IPS-18c (cell line): ENCODE results near the gene PITPNM3.
A peak's percentile ranks its signal among the peaks of the same experiment; 100 is the strongest.

ENCODE experiments used
- H3K4me3 ChIP-seq: 2 replicates; pipeline ENCODE4 v1.7.0; 2013; ENCODE audit warnings: low read depth, mild to moderate bottlenecking, low read length, moderate library complexity; ENCODE audit not compliant: insufficient read depth
- H3K9me3 ChIP-seq: one replicate; pipeline ENCODE4 v1.6.1; 2013; ENCODE audit warnings: mild to moderate bottlenecking, low read length, moderate library complexity; ENCODE audit not compliant: control insufficient read depth, insufficient read depth

PITPNM3 gene

GRCh38 chr17:6558932-6559752 lies 2.8 kb upstream of the PITPNM3 start:
- Histone ChIP-seq H3K9me3 (no peaks in the 10 kb centered on the region), H3K4me3 (no peak overlapping the region)

- no peak overlapping the region for H3K4me3 ChIP-seq
Measured at GRCh38 chr17:6558276-6558675, 1.9 kb upstream of the PITPNM3 start.

GRCh38 chr17:6557040-6557438 lies 684 bp upstream of the PITPNM3 start:
- Histone ChIP-seq H3K9me3 (no peaks in the 10 kb centered on the region), H3K4me3 (peak overlapping the region; percentile 59)

More at GRCh38 chr17:6558276-6558675, 1.9 kb upstream of the PITPNM3 start:
- no peaks in the 10 kb centered on the region for H3K9me3 ChIP-seq

- Histone ChIP-seq H3K4me3 (peak overlapping the region; percentile 65), H3K9me3 (no peaks in the 10 kb centered on the region)
Measured at GRCh38 chr17:6555331-6556120, 829 bp downstream of the PITPNM3 start.

GRCh38 chr17:6554871-6555330 lies 1.5 kb downstream of the PITPNM3 start:
- Histone ChIP-seq H3K4me3 (peak overlapping the region; percentile 65), H3K9me3 (no peaks in the 10 kb centered on the region)

GRCh38 chr17:6554342-6554741 lies 2.0 kb downstream of the PITPNM3 start:
- no peaks in the 10 kb centered on the region for H3K9me3 ChIP-seq
- H3K4me3 ChIP-seq, result no peak overlapping the region

- Histone ChIP-seq H3K9me3 (no peaks in the 10 kb centered on the region), H3K4me3 (no peak overlapping the region)
Measured at GRCh38 chr17:6551869-6552531, 4.4 kb downstream of the PITPNM3 start.

- no peaks in the 10 kb centered on the region for H3K9me3 ChIP-seq
Measured at GRCh38 chr17:6551356-6551755, 5.0 kb downstream of the PITPNM3 start.

GRCh38 chr17:6549384-6550036 lies 6.8 kb downstream of the PITPNM3 start:
- Histone ChIP-seq H3K9me3 (no peaks in the 10 kb centered on the region), H3K4me3 (no peak overlapping the region)

More at GRCh38 chr17:6551356-6551755, 5.0 kb downstream of the PITPNM3 start:
- no peak overlapping the region for H3K4me3 ChIP-seq

GRCh38 chr17:6548578-6549330 lies 7.6 kb downstream of the PITPNM3 start:
- no peaks in the 10 kb centered on the region for H3K9me3 ChIP-seq
- H3K4me3 ChIP-seq, result no peak overlapping the region

GRCh38 chr17:6548034-6548433 lies 8.3 kb downstream of the PITPNM3 start:
- no peaks in the 10 kb centered on the region for H3K9me3 ChIP-seq
- H3K4me3 ChIP-seq, result no peak overlapping the region

- no peak overlapping the region for H3K4me3 ChIP-seq
- H3K9me3 ChIP-seq, result no peaks in the 10 kb centered on the region
Measured at GRCh38 chr17:6547336-6547735, 9.0 kb downstream of the PITPNM3 start.

GRCh38 chr17:6546069-6546718 lies 10.2 kb downstream of the PITPNM3 start:
- Histone ChIP-seq H3K9me3 (no peaks in the 10 kb centered on the region), H3K4me3 (no peak overlapping the region)

GRCh38 chr17:6545291-6545690 lies 11.1 kb downstream of the PITPNM3 start:
- Histone ChIP-seq H3K9me3 (no peaks in the 10 kb centered on the region), H3K4me3 (no peak overlapping the region)

GRCh38 chr17:6544011-6544370 lies 12.4 kb downstream of the PITPNM3 start:
- no peak overlapping the region for H3K4me3 ChIP-seq
- H3K9me3 ChIP-seq, result no peaks in the 10 kb centered on the region
